Measurements from ENCODE around the gene RPS6KB2. TPM values are rescaled to one million over a fixed set of nuclear protein-coding genes. Genes with fewer than 3 reads are reported as not detected.

RPS6KB2 gene
- total RNA-seq, 4 donors from 2014 or later, result 147 to 193 (median 158) TPM

DNA sequence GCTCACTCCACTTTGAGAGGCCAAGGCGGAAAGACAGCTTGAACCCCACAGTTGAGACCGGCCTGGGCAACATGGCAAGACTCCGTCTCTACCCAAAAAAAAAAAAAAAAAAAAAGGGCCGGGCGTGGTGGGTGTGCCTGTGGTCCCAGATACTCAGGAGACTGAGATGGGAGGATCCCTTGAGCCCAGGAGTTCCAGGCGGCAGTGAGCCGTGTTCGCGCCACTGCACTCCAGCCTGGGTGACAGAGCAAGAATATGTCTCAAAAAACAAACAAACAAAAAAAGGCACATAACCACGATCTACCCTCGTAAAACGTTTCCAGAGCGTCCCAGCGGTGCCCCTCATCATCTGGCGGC is 37.4 kb upstream of the RPS6KB2 start:
- Histone ChIP-seq H3K27ac (peak overlapping the region; percentile 82), H3K4me1 (peaks cover 24% of the 10 kb centered on the region), H3K9me3 (no peaks in the 10 kb centered on the region), H3K4me3 (peak overlapping the region; percentile 85), H3K27me3 (no peaks in the 10 kb centered on the region), H3K36me3 (peaks cover 12% of the 10 kb centered on the region)
- WGBS, result 9% methylated on average over 15 of the region's 15 CpGs
- no peak for DNase-seq (ENCODE audit: low spot score in 2 of 2)
- TF ChIP-seq, protein P1, sequence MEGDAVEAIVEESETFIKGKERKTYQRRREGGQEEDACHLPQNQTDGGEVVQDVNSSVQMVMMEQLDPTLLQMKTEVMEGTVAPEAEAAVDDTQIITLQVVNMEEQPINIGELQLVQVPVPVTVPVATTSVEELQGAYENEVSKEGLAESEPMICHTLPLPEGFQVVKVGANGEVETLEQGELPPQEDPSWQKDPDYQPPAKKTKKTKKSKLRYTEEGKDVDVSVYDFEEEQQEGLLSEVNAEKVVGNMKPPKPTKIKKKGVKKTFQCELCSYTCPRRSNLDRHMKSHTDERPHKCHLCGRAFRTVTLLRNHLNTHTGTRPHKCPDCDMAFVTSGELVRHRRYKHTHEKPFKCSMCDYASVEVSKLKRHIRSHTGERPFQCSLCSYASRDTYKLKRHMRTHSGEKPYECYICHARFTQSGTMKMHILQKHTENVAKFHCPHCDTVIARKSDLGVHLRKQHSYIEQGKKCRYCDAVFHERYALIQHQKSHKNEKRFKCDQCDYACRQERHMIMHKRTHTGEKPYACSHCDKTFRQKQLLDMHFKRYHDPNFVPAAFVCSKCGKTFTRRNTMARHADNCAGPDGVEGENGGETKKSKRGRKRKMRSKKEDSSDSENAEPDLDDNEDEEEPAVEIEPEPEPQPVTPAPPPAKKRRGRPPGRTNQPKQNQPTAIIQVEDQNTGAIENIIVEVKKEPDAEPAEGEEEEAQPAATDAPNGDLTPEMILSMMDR (IDR thresholded peaks at IDR 0.05), result no peak
- TF ChIP-seq POLR2AphosphoS5 (IDR thresholded peaks at IDR 0.05) (no peak), POLR2A (IDR thresholded peaks at IDR 0.05) (no peak), EP300 (IDR thresholded peaks at IDR 0.05) (no peak)

DNA sequence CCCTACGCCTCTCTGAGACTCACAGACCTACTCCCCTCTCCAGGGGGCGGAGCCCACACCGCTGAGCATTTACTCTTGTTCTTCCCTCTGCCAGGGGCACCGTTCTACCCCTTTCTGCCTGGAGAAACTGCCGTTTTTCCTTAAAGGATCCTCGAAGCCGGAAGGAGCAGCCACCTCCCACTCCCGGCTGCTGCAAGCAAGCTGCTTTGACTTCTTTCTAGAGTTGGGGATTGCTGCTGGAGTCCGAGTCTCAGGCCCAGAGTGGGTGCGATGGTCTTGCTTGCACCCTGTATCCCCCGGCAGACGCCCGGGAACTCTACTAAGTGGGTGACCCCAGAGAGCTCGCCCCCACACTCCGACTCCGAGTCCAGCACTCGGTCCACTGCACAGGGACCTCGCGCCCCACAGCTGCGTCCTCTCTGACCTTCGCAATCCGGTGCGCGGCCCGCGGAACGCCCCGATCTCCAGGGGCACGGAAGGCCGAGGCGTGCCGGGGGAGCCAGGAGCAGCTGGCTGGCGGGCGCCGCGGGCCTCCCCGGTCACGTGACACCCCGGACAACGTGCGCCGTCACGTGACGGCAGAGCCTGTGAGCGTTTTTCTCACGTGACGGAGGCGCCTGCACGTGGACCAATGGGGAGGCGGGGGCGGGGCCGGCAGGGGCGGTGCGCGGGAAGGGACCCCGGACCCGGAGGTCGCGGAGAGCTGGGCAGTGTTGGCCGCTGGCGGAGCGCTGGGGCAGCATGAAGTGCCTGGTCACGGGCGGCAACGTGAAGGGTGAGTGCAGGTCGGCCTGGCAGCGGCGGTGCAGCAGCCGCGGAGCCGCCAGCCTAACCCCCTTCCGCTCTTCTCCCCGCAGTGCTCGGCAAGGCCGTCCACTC is 36.8 kb upstream of the RPS6KB2 start, which contains the start of gene RAD9A:
RAD9A (plus strand) TSS at position 683 of the 879 bp plus-strand sequence; CDS start at position 742, 59 bp downstream.
- peaks cover 24% of the 10 kb centered on the region for H3K4me1 ChIP-seq
- H3K9me3 ChIP-seq, result no peaks in the 10 kb centered on the region
- TF ChIP-seq, protein P1 (IDR thresholded peaks at IDR 0.05), result no peak
- peak; percentile 66 to 92 (median 86) for TF ChIP-seq POLR2AphosphoS5 (IDR thresholded peaks at IDR 0.05)
- peak; percentile 98 for DNase-seq (ENCODE audit: low spot score in 2 of 2)
- H3K4me3 ChIP-seq, result peak within 1 kb of the TSS; percentile 85
- peaks cover 17% of the 10 kb centered on the region for H3K36me3 ChIP-seq
- no peaks in the 10 kb centered on the region for H3K27me3 ChIP-seq
- WGBS, result 0% methylated on average over 6 of the region's 75 CpGs
- peak within 1 kb of the TSS; percentile 82 for H3K27ac ChIP-seq

DNA sequence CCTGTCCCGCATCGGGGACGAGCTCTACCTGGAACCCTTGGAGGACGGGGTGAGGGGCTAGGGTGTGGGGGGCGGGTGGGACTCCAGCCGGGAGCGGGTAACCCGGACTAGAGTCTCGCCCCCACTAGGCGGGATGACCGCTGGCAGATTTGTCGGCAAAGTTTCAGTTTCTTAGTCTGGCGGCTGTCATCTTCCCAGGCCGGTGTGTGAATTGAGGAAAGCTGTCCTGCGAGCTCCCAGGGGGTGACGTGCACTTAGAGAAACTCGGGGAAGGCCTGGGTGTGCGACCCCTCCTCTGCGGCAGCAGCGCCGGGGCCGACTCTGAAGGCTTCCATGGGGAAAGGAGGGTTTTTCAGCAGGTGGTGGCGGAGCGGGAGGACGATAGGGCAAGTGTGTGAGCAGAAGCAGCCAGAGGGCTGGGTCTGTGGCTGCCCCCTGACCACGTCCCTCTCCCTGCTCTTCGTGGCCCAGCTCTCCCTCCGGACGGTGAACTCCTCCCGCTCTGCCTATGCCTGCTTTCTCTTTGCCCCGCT is 36.0 kb upstream of the RPS6KB2 start:
- H3K27me3 ChIP-seq, result no peaks in the 10 kb centered on the region
- TF ChIP-seq POLR2AphosphoS5 (IDR thresholded peaks at IDR 0.05) (no peak), POLR2A (IDR thresholded peaks at IDR 0.05) (no peak), EP300 (IDR thresholded peaks at IDR 0.05) (no peak)
- TF ChIP-seq, protein P1 (IDR thresholded peaks at IDR 0.05), result no peak
- no peak for DNase-seq (ENCODE audit: low spot score in 2 of 2)
- 11% methylated on average over 14 of the region's 31 CpGs for WGBS
- peak overlapping the region; percentile 85 for H3K4me3 ChIP-seq
- H3K36me3 ChIP-seq, result peaks cover 23% of the 10 kb centered on the region
- H3K4me1 ChIP-seq, result peaks cover 30% of the 10 kb centered on the region
- peak overlapping the region; percentile 82 for H3K27ac ChIP-seq
- no peaks in the 10 kb centered on the region for H3K9me3 ChIP-seq

DNA sequence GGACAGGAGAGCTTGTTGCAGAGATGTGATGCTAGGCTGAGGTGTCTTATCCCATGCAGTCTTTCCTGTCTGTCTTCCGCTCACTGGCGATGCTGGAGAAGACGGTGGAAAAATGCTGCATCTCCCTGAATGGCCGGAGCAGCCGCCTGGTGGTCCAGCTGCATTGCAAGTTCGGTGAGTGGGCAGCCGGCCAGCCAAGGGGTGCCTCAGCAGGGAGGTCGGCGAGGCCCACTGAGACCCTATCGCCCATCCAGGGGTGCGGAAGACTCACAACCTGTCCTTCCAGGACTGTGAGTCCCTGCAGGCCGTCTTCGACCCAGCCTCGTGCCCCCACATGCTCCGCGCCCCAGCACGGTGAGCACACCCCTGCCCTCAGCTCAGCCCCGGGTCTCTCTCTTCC is 34.9 kb upstream of the RPS6KB2 start:
- Histone ChIP-seq H3K4me1 (peaks cover 30% of the 10 kb centered on the region), H3K27me3 (no peaks in the 10 kb centered on the region), H3K27ac (no peak overlapping the region), H3K4me3 (no peak overlapping the region), H3K9me3 (no peaks in the 10 kb centered on the region), H3K36me3 (peaks cover 35% of the 10 kb centered on the region)
- TF ChIP-seq POLR2A (IDR thresholded peaks at IDR 0.05), result no peak
- TF ChIP-seq POLR2AphosphoS5 (IDR thresholded peaks at IDR 0.05), result no peak
- TF ChIP-seq EP300 (IDR thresholded peaks at IDR 0.05), result no peak
- TF ChIP-seq, protein P1 (IDR thresholded peaks at IDR 0.05), result no peak
- WGBS, result 90% methylated on average over 18 of the region's 18 CpGs
- no peak for DNase-seq (ENCODE audit: low spot score in 2 of 2)

DNA sequence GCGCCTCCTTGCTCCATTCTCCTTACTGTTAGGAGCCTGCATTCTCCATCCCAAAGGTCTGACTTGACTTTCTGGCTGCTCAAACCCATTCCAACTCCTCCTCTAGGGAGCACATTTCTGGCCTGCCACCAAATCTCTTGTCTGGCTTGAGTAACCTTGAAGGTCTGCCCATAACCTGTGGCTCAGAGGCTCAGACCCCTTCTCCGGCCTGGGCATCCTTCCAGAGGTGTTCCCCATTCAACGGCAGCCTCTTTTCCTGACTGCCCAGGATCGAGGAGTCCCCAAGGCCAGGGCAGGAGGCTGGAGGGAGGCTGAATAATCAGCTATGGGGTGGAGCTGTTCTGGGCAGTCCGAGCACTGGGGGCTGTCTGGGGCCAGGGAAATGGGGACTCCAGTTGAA is 34.3 kb upstream of the RPS6KB2 start:
- peaks cover 30% of the 10 kb centered on the region for H3K4me1 ChIP-seq

More for the DNA sequence above, 34.3 kb upstream of the RPS6KB2 start:
- no peak for DNase-seq (ENCODE audit: low spot score in 2 of 2)
- Histone ChIP-seq H3K36me3 (peaks cover 40% of the 10 kb centered on the region), H3K4me3 (no peak overlapping the region), H3K27ac (no peak overlapping the region), H3K9me3 (no peaks in the 10 kb centered on the region), H3K27me3 (no peaks in the 10 kb centered on the region)
- TF ChIP-seq, protein P1 (IDR thresholded peaks at IDR 0.05), result no peak
- WGBS, result 100% methylated on average over 2 of the region's 5 CpGs

Data from suprapubic skin (tissue), 4 donors.